Naive thymus-derived CD4-positive, alpha-beta T cell (primary cell): ENCODE measurements around the gene GRB7. TPM values are rescaled to one million over a fixed set of nuclear protein-coding genes. Genes with fewer than 3 reads are reported as not detected.

Experiments used
- ATAC-seq: fragments of 150-1000 bp; cut with Tn5 transposase; 2 replicates; pipeline ENCODE4 v1.10.0; 2021; ENCODE audit warnings: mild to moderate bottlenecking, moderate library complexity
- CTCF ChIA-PET: fragments of 350-600 bp; sonication (Branson Sonifier 250); formaldehyde crosslinking; loops from one replicate; lab custom pipeline; 2021; ENCODE audit warnings: antibody characterized with exemption; lab: Charles Lee
- POLR2A ChIA-PET: fragments of 350-600 bp; sonication (Branson Sonifier 250); formaldehyde crosslinking; loops from one replicate; lab custom pipeline; 2021; ENCODE audit warnings: antibody characterized with exemption, inconsistent platforms; lab: Charles Lee
- DNase-seq, 9 donors: peaks; one replicate each; pipeline versions ENCODE4 v3.0.0 to v3.0.0-alpha.2; 2020 to 2022; ENCODE audit warnings: mixed read lengths in 1 of 9
- H3K27ac ChIP-seq: one replicate; pipeline ENCODE4 v1.7.0; 2013; ENCODE audit warnings: mild to moderate bottlenecking, low read depth, low read length, moderate library complexity
- H3K27me3 ChIP-seq, 2 donors: one replicate each; pipeline ENCODE4 v1.7.0; 2013; ENCODE audit warnings: low read length in 2 of 2, mild to moderate bottlenecking in 2 of 2, moderate library complexity in 2 of 2; ENCODE audit not compliant: control insufficient read depth in 2 of 2, insufficient read depth in 2 of 2
- H3K36me3 ChIP-seq, 3 experiments: 1 replicate in 2 of 3; 2 replicates in 1 of 3; pipeline ENCODE4 v1.7.0; 2013; ENCODE audit warnings: low read length in 3 of 3, mild to moderate bottlenecking in 3 of 3, moderate library complexity in 1 of 3; ENCODE audit not compliant: insufficient read depth in 3 of 3, control insufficient read depth in 2 of 3
- H3K4me1 ChIP-seq, 2 donors: one replicate each; pipeline ENCODE4 v1.7.0; 2013; ENCODE audit warnings: low read length in 2 of 2, mild to moderate bottlenecking in 2 of 2, moderate library complexity in 1 of 2; ENCODE audit not compliant: control insufficient read depth in 2 of 2, insufficient read depth in 2 of 2
- H3K4me3 ChIP-seq: 2 replicates; pipeline ENCODE4 v1.7.0; 2013; ENCODE audit warnings: mild to moderate bottlenecking, low read length
- H3K9me3 ChIP-seq, 3 experiments: 1 replicate in 2 of 3; 2 replicates in 1 of 3; pipeline ENCODE4 v1.7.0; 2013; ENCODE audit warnings: low read length in 3 of 3; ENCODE audit not compliant: control insufficient read depth in 2 of 3
- H3K27ac Mint-ChIP-seq, 9 donors: one replicate each; pipeline ENCODE4 v1.8.0; 2020 to 2022; ENCODE audit warnings: mixed read lengths in 9 of 9, mild to moderate bottlenecking in 8 of 9, moderate library complexity in 5 of 9, inconsistent platforms in 2 of 9
- H3K27me3 Mint-ChIP-seq, 5 donors: one replicate each; pipeline ENCODE4 v1.8.0; 2021 to 2022; ENCODE audit warnings: mixed read lengths in 5 of 5, mild to moderate bottlenecking in 1 of 5
- H3K36me3 Mint-ChIP-seq, 5 donors: one replicate each; pipeline ENCODE4 v1.8.0; 2020 to 2022; ENCODE audit warnings: mixed read lengths in 5 of 5, mild to moderate bottlenecking in 3 of 5, inconsistent platforms in 1 of 5
- H3K4me1 Mint-ChIP-seq, 7 donors: one replicate each; pipeline ENCODE4 v1.8.0; 2020 to 2022; ENCODE audit warnings: mixed read lengths in 7 of 7, mild to moderate bottlenecking in 3 of 7, inconsistent platforms in 1 of 7
- H3K4me3 Mint-ChIP-seq, 10 donors: one replicate each; pipeline ENCODE4 v1.8.0; 2020 to 2022; ENCODE audit warnings: mild to moderate bottlenecking in 10 of 10, mixed read lengths in 10 of 10, moderate library complexity in 6 of 10, inconsistent platforms in 2 of 10
- H3K9me3 Mint-ChIP-seq, 11 donors: one replicate each; pipeline ENCODE4 v1.8.0; 2020 to 2022; ENCODE audit warnings: mixed read lengths in 11 of 11, mild to moderate bottlenecking in 4 of 11, inconsistent platforms in 1 of 11, moderate library complexity in 1 of 11
- intact Hi-C, 2 donors: fragments of 100-400 bp; cut with micrococcal nuclease; formaldehyde crosslinking; loops; one replicate each; pipeline ENCODE4 v1.15.1; 2023
- polyA plus RNA-seq, 2 donors: library from polyadenylated mRNA; unstranded; fragments of 300-500 nt; fragmentation: Illumina TruSeq; gene quantifications; one replicate each; pipeline ENCODE4 v1.2.3, GENCODE V29; 2021
- total RNA-seq, 6 experiments: library from RNA in 5 of 6; stranded (reverse) in 5 of 6; gene quantifications; 1 replicate in 5 of 6; 2 replicates in 1 of 6; pipeline ENCODE4 v1.2.3 and lab custom pipeline; 2021 to 2026

Gene GRB7
- total and polyA plus RNA-seq, 7 experiments from 2014 or later = 0.99 TPM; not detected in 6

GRCh38 chr17:39737206-39737759 lies 455 bp upstream of the GRB7 start:
- intact Hi-C loops = loop anchor here in 1 of 2 donors (5.0 to 10.0 kb wide), 2 partner anchors 190 to 332 kb away; partner anchors contain the start of gene FBXL20
- ChIA-PET POLR2A (no interaction called here), CTCF (no interaction called here)

DNA sequence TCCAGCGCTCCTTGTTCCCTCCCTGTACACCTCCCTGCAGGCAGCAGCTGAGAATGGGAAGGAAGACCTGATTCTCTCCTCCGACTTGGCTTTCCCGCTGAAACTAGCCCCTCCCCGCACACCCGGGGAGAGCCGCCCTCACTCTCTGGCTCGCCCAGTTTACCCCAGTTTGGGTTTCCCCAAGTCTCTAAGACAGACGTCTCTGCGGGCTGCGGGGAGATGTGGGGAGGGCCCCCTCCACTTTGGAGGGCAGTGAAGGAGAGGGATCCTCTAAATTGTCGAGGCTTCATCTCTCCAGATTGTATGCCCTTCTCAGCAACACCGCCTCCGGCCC lies 797 bp downstream of the GRB7 start:
- Histone ChIP-seq H3K36me3 (no peaks in the 10 kb centered on the region), H3K27ac (no peak overlapping the region), H3K27me3 (no peaks in the 10 kb centered on the region), H3K4me3 (peak overlapping the region; percentile 16), H3K9me3 (no peaks in the 10 kb centered on the region), H3K4me1 (peaks cover 0 to 12% of the 10 kb centered on the region in 2 donors)
- Mint-ChIP-seq H3K27ac (peak overlapping the region in 5 of 9 donors; percentile 29 to 80 (median 48)), H3K36me3 (peaks cover 0 to 4% (median 0%) of the 10 kb centered on the region in 5 donors), H3K9me3 (peaks cover 0 to 4% (median 0%) of the 10 kb centered on the region in 11 donors), H3K27me3 (peaks cover 6 to 32% (median 13%) of the 10 kb centered on the region in 5 donors), H3K4me1 (peaks cover 5 to 29% (median 15%) of the 10 kb centered on the region in 7 donors), H3K4me3 (peak overlapping the region; percentile 69 to 89 (median 82))
- POLR2A ChIA-PET = interaction anchor here (1.4 kb wide), 1 partner anchor 15 kb away, joined by 3 read pairs; no protein-coding TSS in a partner anchor
- CTCF ChIA-PET = no interaction called here
- DNase-seq (peak; percentile 26 to 80 (median 47)), ATAC-seq (peak; percentile 98)
- intact Hi-C loops = loop anchor here in 1 of 2 donors (5.0 to 10.0 kb wide), 2 partner anchors 191 to 334 kb away; partner anchors contain the start of gene FBXL20

More at GRCh38 chr17:39737206-39737759, 455 bp upstream of the GRB7 start:
- H3K27me3 ChIP-seq = no peaks in the 10 kb centered on the region
- H3K27ac Mint-ChIP-seq = no peak overlapping the region
- H3K4me3 Mint-ChIP-seq = peak overlapping the region in 6 of 10 donors; percentile 41 to 89 (median 56)
- H3K4me1 Mint-ChIP-seq = peaks cover 6 to 31% (median 15%) of the 10 kb centered on the region in 7 donors
- ATAC-seq = no peak
- no peaks in the 10 kb centered on the region for H3K36me3 ChIP-seq
- H3K9me3 Mint-ChIP-seq = peaks cover 0 to 4% (median 0%) of the 10 kb centered on the region in 11 donors
- peaks cover 0 to 12% of the 10 kb centered on the region in 2 donors for H3K4me1 ChIP-seq
- no peak overlapping the region for H3K27ac ChIP-seq
- peaks cover 0 to 4% (median 0%) of the 10 kb centered on the region in 5 donors for H3K36me3 Mint-ChIP-seq
- peaks cover 6 to 30% (median 13%) of the 10 kb centered on the region in 5 donors for H3K27me3 Mint-ChIP-seq
- H3K4me3 ChIP-seq = no peak overlapping the region
- no peaks in the 10 kb centered on the region for H3K9me3 ChIP-seq
- DNase-seq = no peak

- Histone ChIP-seq H3K36me3 (no peaks in the 10 kb centered on the region), H3K9me3 (no peaks in the 10 kb centered on the region), H3K27me3 (no peaks in the 10 kb centered on the region), H3K4me3 (no peak overlapping the region), H3K27ac (no peak overlapping the region), H3K4me1 (peaks cover 0 to 12% of the 10 kb centered on the region in 2 donors)
- DNase-seq (no peak), ATAC-seq (peak; percentile 2)
- Mint-ChIP-seq H3K27ac (peak overlapping the region in 4 of 9 donors; percentile 29 to 80 (median 41)), H3K4me3 (peak overlapping the region in 9 of 10 donors; percentile 44 to 89 (median 82)), H3K9me3 (peaks cover 0 to 4% (median 0%) of the 10 kb centered on the region in 11 donors), H3K27me3 (peaks cover 6 to 32% (median 13%) of the 10 kb centered on the region in 5 donors), H3K4me1 (peaks cover 5 to 29% (median 15%) of the 10 kb centered on the region in 7 donors), H3K36me3 (peaks cover 0 to 4% (median 0%) of the 10 kb centered on the region in 5 donors)
- intact Hi-C loops = loop anchor here in 1 of 2 donors (5.0 to 10.0 kb wide), 2 partner anchors 192 to 334 kb away; partner anchors contain the start of gene FBXL20
- POLR2A ChIA-PET = interaction anchor here (1.4 kb wide), 1 partner anchor 14 kb away, joined by 3 read pairs; no protein-coding TSS in a partner anchor
- CTCF ChIA-PET = no interaction called here
These were observed 1.5 kb downstream of the GRB7 start for GRCh38 chr17:39738983-39739884.

DNA sequence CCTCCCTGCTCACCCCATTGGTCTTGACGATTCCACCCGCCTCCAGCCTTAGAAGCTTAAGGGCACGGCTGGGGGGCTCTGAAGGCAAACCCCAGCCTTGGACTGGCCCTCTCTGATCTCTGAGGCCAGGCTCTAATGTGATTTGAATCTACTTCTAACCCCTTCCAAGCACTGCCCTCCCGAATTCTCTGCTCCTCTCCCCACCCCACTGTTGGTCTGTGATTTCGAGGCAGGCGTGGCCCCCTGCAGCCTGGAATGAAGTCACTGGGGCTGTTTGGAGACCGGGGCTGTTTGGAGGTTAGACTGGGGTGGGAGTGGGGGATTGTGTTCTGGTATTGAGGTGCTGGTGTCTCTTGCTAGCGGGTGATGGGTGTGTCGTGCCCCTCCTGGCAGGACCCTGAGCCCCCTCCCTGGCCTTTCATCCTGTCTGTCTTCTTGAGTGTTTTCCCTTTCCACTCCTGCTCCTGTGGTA lies 2.2 kb downstream of the GRB7 start:
- Mint-ChIP-seq H3K36me3 (peaks cover 0 to 4% (median 0%) of the 10 kb centered on the region in 5 donors), H3K27me3 (peaks cover 6 to 32% (median 13%) of the 10 kb centered on the region in 5 donors), H3K4me3 (peak overlapping the region in 4 of 10 donors; percentile 27 to 76 (median 37)), H3K27ac (peak overlapping the region in 5 of 9 donors; percentile 19 to 78 (median 53)), H3K9me3 (peaks cover 0 to 4% (median 0%) of the 10 kb centered on the region in 11 donors), H3K4me1 (peaks cover 5 to 29% (median 15%) of the 10 kb centered on the region in 7 donors)
- intact Hi-C loops = loop anchor here in 1 of 2 donors (5.0 to 10.0 kb wide), 2 partner anchors 193 to 335 kb away; partner anchors contain the start of gene FBXL20
- POLR2A ChIA-PET = interaction anchor here (1.4 kb wide), 1 partner anchor 13 kb away, joined by 3 read pairs; no protein-coding TSS in a partner anchor
- Histone ChIP-seq H3K36me3 (no peaks in the 10 kb centered on the region), H3K27ac (no peak overlapping the region), H3K4me3 (no peak overlapping the region), H3K27me3 (no peaks in the 10 kb centered on the region), H3K4me1 (peaks cover 0 to 12% of the 10 kb centered on the region in 2 donors), H3K9me3 (no peaks in the 10 kb centered on the region)
- CTCF ChIA-PET = no interaction called here
- DNase-seq = no peak
- ATAC-seq = no peak

- Histone ChIP-seq H3K9me3 (no peaks in the 10 kb centered on the region), H3K4me1 (peaks cover 0 to 12% of the 10 kb centered on the region in 2 donors), H3K36me3 (no peaks in the 10 kb centered on the region), H3K4me3 (no peak overlapping the region), H3K27me3 (no peaks in the 10 kb centered on the region), H3K27ac (no peak overlapping the region)
- ChIA-PET CTCF (no interaction called here), POLR2A (no interaction called here)
- ATAC-seq (no peak), DNase-seq (no peak)
- Mint-ChIP-seq H3K27me3 (peaks cover 6 to 32% (median 13%) of the 10 kb centered on the region in 5 donors), H3K9me3 (peaks cover 0 to 4% (median 0%) of the 10 kb centered on the region in 11 donors), H3K27ac (peak overlapping the region in 4 of 9 donors; percentile 11 to 78 (median 58)), H3K36me3 (peaks cover 0 to 4% (median 0%) of the 10 kb centered on the region in 5 donors), H3K4me3 (peak overlapping the region in 1 of 10 donors; percentile 1), H3K4me1 (peaks cover 5 to 29% (median 15%) of the 10 kb centered on the region in 7 donors)
- intact Hi-C loops = no loop called here
These were observed 2.8 kb downstream of the GRB7 start for GRCh38 chr17:39740357-39741111.
